ENCODE data around the gene ME2. TPM values are rescaled to one million over a fixed set of nuclear protein-coding genes. Genes with fewer than 3 reads are reported as not detected.

Gene ME2
- polyA plus RNA-seq, result 28.1 and 32.0 TPM in 2 replicates

DNA sequence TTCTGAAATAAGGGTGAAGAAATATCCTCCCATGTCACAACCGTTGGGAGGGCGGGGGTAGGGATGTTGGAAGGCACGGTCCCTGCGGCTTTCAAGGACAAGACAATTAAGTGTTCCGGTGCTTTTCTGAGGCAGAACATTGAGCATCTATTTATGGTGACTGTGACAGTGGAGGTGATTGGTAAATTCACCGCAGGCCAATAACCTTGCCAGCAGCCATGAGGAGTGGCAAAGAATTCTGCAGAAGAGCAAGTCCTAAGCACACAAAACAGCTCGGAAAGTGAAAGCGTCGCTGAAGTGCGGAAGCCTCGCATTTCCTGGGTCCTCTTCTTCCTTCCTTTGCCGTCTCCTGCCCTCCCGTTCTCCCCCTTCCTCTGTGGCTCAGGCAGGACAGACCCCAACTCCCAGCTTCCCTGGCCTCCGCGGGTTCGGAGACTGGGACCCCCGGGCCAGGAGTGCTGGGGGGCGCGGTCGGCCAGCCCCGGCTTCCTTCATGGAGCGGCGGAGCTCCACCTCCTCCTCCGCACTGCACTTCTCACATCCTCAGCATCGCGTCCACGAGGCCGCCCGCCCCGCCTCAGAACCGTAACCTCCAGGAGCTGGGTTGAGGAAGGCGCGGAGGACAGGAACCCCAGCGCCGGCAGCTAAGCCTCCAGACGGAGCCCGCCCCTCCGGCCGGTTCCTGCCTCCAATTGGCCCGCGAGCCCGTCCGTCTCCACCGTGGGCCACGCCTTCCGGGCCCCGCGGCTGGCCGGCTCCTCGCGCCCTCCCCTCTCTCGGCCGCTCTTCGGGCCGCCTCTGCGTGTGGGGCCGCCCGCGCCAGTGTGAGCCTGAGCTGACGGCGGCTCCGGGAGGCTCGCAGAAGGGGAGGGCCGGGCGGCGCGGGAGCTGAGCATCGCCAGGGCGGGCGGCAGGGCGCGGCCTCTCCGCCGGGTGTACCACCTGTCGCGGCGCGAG, at the start of gene ME2:
Gene ME2, plus strand, starts transcription at position 774 of the 957 bp plus-strand sequence. CDS start 16,703 bp downstream, outside the sequence.

DNA sequence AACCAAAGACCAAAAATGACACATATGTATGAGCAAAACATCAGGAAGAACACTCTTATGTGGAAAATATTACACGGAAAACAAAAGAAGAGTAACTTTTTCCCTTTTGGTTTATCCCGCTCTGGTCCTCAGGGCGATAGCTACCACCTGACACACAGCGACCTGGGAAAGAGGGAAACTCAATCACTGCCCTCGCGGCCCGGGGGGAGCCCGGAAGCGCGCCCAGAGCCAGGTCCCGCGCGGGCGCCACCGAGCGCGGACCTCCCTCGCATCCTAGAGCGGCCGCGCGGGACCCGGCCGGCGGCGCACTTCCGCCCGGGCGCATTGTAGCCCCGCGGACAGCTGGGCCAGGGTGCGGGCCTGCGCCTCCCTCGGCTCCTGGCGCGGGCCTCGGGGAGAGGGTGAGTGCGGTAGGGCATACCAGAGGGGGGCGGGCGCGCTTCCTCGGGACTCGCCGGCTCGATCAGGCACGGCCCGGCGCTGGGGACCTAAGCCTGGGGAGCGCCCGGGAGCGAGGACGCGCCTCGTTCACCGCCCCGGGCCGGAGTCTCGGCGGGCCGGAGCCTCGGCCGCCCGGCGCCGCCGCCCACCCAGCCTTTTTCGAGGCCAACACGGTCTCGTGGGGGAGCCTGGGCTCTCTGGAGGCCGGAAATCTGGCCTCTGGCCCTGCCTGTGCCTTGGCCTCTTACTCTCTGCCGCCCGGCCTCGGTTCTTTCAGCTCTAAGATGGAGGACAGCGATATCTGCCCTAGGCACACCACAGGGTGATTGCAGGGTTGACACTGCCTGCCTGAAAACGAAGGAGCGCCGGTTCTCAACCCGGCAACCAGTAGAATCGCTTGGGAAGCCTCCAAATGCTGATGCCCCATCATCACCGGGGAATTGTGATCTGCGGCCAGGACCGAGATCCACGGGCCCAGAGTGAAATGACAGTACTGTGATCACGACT, 89.1 kb downstream of the ME2 start, which contains the start of gene ELAC1:
Gene ELAC1, plus strand, starts transcription at position 327 of the 948 bp plus-strand sequence. CDS start 6,365 bp downstream, outside the sequence.

Other genes starting within 250 kb of the ME2 start
- 0.71 and 1.2 TPM in 2 replicates for gene MRO, start 59.1 kb upstream of the ME2 start, polyA plus RNA-seq
- gene ELAC1, start 88.9 kb downstream of the ME2 start, polyA plus RNA-seq, result 2.6 and 7.6 TPM in 2 replicates
- gene SMAD4, start 151.1 kb downstream of the ME2 start, polyA plus RNA-seq, result 5.0 and 11.7 TPM in 2 replicates

All from Purkinje cell (primary cell).